ENCODE results near the gene MAPK7.
"Not testable (repeated sequence)": the region's sequence is repeated elsewhere in the genome, so short reads cannot be mapped to it uniquely, and the experiment has no call there.

Gene MAPK7

DNA sequence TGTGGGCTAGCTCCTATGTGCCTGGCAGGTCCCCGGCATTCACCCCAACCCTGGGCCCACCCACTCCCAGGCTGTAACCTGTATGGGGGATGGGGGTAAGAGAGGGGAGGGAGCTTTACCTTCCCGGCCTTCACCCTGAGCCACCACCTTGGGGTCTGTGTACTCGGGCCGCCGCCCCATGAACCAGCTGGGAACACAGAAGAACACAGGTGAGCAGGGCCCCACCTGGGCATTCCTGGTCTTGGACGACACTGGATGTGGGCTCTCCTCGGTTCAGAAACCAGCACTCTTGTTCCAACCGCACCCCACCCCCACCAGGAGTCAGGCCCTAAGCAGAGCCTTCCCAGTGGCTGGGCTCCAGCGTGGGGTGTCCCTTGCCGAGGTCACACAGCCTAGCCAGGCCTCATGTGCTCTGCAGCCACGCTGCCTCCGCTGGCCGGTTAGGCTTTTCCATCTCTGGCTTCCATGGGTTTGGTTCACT, 34.6 kb upstream of the MAPK7 start:
- no peak for DNase-seq

DNA sequence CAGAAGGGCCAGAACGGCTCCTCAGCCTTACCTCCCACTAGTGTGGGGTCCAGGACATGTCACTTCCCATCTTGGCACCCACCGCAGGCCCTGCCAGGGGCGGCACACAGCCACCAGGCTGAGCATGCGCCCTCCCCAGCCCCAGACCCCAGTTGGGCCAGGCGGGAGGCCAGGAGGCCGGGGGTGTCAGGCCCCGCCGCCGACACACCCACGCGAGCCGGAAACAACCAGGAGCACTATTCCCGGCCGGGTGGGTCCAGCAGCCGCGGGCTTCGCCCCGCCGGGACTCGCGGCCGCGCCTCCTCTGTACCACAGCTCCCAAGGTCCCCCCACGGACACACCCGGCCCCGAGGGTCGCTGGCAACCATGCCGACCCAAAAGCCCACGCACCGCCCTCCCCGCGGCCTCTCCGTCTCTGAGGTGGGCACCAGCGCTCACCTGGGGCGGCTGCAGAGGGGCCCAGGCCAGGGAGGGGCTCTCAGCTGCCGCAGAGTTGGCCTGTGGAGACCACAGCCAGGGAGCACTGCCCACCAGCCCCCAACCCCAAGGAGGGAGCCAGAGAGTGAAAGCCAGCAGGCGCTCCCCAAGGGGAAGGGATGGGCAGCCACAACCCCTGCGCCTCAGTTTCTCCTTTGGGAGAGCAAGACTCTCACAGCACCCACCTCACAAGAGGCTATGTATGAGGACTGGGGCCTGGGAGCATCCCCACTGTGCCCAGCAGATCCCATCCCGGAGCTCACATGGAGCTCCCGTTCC, 33.8 kb upstream of the MAPK7 start:
- no peak for DNase-seq

- DNase-seq: no peak
Observed at GRCh38 chr17:19345067-19345460, 33.2 kb upstream of the MAPK7 start.

DNA sequence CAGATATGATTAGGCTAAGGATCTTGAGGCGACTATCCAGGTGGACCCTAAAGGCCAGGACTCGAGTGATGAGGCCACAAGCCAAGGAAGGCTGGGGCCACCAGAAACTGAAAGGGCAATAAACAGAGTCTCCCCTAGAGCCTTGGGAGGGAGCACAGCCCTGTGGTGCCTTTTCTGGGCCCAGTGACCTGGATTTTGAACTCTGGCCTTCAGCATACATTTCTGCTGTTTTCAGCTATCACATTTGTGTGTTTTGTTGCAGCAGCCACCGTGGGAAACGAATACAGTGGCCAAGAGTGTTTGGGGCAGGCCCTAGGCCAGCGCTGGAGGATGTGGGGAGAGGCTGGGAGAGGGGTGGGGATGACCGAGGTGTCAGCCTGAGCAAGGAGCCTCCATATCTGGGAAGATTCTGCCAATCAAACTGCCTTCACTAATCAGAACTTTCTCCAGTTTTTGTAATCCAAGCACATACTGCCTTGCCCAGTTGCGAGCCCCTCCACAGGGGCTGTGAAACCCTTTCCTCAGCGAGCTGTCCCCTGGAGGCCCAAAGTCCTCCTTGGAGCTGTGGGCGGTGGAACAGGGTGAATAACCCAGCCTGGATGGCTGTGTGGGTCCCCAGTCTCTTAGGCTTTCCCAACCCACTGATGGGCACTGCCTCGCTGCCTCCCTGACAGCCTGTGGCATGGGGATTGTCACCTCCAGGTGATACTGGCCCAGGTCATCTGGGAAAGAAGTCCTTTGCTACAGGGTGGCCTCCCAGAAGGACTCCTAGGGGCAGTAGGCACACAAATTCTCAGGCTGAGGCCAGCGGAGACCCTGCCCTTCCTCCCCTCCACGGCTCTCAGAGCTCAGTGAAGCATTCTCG, 32.6 kb upstream of the MAPK7 start:
- DNase-seq: no peak

GRCh38 chr17:19346351-19347255, 31.7 kb upstream of the MAPK7 start:
- no peak for DNase-seq

- DNase-seq: no peak
Observed at GRCh38 chr17:19347323-19348080, 30.8 kb upstream of the MAPK7 start.

DNA sequence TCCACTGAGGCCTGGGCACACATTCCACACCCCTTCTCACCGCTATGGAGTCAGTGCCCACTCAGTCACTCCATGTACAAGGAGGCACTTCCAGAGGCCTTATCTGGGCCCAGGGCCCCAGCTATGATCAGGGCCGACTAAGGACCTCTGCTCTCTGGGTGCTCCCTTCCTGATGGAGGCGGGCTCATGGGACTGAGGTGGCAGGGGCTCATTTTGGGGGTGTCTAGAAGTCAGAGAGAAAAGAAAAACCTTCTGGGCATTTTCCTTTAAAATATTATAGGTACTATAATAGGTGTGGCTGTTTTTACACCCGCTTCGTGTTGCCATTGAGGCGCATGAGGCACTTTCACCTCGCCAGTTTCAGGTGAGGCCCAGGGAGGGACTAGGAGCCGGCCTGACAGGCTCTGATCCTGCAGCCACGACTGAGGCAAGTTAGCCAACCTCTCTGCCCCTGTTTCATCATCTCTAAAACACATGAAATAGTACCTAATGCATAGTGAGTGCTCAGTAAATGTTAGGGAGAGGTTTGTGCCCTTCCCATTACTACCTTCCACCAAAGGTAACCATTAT, 30.1 kb upstream of the MAPK7 start:
- DNase-seq: no peak

GRCh38 chr17:19348806-19349205, 29.5 kb upstream of the MAPK7 start:
- no peak for DNase-seq

- not testable (repeated sequence) for DNase-seq
Observed at GRCh38 chr17:19353401-19353800, 24.9 kb upstream of the MAPK7 start.

DNA sequence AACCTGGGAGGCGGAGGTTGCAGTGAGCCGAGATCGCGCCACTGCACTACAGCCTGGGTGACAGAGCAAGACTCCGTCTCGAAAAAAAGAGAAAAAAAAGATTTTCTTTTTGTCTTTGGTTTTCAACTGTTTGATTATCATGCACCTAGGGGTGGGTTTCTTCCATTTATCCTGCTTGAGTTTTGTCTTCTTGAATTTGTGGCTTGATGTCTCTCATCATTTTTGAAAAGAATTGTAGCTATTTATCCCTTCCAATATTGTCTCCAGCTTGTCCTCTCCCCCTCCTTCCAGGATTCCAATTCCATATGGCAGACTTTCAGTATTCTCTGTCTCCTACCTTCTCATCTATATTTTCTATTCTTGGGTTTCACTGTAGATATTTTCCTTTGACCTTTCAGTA, 23.6 kb upstream of the MAPK7 start:
- DNase-seq: no peak

GRCh38 chr17:19357351-19357750, 20.9 kb upstream of the MAPK7 start:
- DNase-seq: no peak

DNA sequence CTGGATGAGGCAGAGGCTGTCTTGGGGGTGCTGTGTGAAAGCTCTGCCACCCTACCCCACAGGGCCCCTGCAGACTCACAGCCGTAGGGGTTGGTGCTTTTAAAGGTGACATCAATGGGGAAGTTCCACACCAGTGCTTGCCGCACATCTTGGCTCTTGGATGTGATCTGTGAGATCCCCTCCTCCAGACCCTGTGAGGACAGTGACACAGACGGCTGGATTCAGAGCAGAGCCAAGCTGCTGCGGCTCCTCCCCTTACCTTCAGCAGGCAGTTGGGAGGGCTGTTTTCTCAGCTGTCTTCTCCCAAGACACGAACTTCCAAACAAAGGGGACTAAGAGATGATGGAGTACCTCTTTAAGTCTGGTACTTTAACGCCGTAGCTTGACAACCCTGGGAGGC, 20.5 kb upstream of the MAPK7 start:
- no peak for DNase-seq

- DNase-seq: no peak
Observed at GRCh38 chr17:19359151-19359550, 19.1 kb upstream of the MAPK7 start.

GRCh38 chr17:19359856-19360255, 18.4 kb upstream of the MAPK7 start:
- no peak for DNase-seq

- DNase-seq: no peak
Observed at GRCh38 chr17:19360772-19361171, 17.5 kb upstream of the MAPK7 start.

DNA sequence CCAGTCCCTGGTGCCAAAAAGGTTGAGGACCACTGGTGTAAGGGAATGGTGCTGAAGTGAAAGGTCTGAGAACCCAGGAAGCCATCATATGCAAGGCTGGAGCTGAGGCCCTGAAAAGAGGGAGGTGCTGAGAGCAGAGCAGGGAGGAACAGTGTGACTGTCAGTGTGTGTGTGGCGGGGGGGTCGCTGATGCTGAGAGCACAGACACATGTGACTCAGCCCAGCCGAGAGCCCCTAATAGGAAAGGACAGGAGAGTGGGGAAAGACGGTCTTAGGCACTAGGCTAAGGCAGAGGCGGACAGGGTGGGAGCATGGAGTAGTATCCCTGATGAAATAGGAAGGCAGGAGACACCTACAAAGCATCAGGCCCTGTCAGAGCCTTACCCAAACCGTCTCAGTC, 17.0 kb upstream of the MAPK7 start:
- DNase-seq: no peak

GRCh38 chr17:19361944-19362276, 16.4 kb upstream of the MAPK7 start:
- no peak for DNase-seq

DNA sequence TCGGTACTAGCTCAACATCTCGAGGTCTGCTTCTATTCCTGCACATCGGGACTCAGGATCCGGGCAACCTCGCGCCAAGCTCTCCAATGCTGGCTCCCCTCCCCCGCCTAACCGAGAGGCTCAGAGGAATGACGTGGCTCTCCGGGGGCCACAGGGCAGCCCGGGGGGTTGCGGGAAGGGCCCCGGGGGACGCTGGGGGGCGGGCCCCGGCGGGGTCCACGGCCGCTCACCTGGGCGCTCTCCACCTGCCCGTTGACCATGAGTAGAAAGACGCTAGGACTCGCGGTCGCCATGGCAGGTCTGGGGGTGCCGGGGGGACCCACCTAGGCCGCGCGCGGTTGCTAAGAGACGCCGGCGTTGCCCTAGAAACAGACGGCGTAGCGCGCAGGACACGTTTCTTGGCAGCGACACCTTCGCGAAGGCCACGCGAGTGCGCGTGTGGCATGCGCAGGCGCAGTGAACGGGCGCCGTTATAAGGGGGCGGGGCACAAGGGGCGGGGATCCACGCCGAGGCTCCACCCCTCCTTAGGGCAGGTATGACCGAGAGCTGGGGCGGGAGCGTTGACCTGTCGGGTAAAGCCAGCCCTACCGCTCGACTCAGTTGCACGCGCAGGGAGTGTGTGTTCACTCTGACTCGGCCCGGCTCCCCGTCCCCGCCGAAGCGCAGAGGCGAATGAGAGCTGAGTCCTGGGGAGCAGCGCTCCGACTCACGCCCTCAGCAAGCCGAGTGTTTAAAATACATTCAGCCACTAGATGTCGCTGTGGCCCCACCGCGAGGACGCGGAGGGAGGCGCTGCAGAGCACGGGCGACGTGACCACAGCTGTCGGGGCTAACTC, 15.8 kb upstream of the MAPK7 start, which contains the start of gene B9D1:
B9D1 (minus strand) TSS at position 447 of the 837 bp plus-strand sequence; CDS start at position 293, 154 bp downstream.
- DNase-seq: peak; percentile 82

- no peak for DNase-seq
Observed at GRCh38 chr17:19363114-19363438, 15.2 kb upstream of the MAPK7 start.

DNA sequence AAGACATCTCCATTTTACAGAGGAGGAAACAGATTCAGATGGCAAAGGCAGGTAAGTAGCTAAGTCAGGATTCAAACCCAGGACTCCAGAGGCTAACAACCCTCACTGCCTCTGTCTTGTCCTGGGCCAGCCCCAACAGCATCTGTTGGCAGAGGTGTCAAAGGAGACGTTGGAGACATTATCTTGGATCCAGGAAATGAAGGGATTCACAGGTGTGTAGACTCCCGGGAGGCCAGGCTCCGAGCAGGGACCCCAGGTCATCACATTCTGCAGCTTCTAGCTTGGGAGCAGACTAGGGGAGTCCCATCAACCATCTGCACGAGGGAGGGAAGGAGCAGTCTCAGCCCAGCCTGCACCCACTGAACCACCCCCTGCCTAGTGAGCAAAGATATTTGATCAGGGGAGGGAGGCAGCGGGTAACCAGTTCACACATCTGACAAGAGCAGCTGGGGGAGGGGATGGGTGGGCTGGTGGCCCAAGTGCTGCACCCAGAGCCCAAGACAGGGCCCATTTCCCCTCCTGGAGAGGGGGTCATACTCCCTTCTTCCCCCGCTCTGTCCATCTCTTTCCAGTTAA, 14.8 kb upstream of the MAPK7 start:
- no peak for DNase-seq
